Karpas-422 (cell line): ENCODE measurements around the gene PPFIA1. TPM values are rescaled to one million over a fixed set of nuclear protein-coding genes. Genes with fewer than 3 reads are reported as not detected.
A peak's percentile ranks its signal among the peaks of the same experiment; 100 is the strongest.

Source experiments
- DNase-seq: peaks from one replicate; pipeline ENCODE4 v3.0.0-alpha.2; 2015
- H2AFZ ChIP-seq: fragments of 200-600 bp; sonication (generic); 2 replicates; pipeline ENCODE4 v1.6.1; 2014; ENCODE audit warnings: antibody characterized with exemption, low read length, mixed read lengths
- H3K27ac ChIP-seq: fragments of 200-600 bp; sonication (generic); 2 replicates; pipeline ENCODE4 v1.5.1; 2014; ENCODE audit warnings: mild to moderate bottlenecking, low read length, moderate library complexity
- H3K27me3 ChIP-seq: fragments of 200-600 bp; sonication (generic); 2 replicates; pipeline ENCODE4 v1.6.1; 2014; ENCODE audit warnings: low read length, mixed read lengths
- H3K36me3 ChIP-seq: fragments of 200-600 bp; sonication (generic); 2 replicates; pipeline ENCODE4 v1.6.1; 2014; ENCODE audit warnings: low read length, mixed read lengths; ENCODE audit not compliant: insufficient read depth
- H3K4me1 ChIP-seq: fragments of 200-600 bp; sonication (generic); 2 replicates; pipeline ENCODE4 v1.6.1; 2014; ENCODE audit warnings: mild to moderate bottlenecking, low read length, mixed read lengths
- H3K4me2 ChIP-seq: fragments of 200-600 bp; sonication (generic); 2 replicates; pipeline ENCODE4 v1.6.1; 2014; ENCODE audit warnings: low read length, low read depth, mild to moderate bottlenecking; ENCODE audit not compliant: poor library complexity, severe bottlenecking
- H3K4me3 ChIP-seq: fragments of 200-600 bp; sonication (generic); 2 replicates; pipeline ENCODE4 v1.5.1; 2014; ENCODE audit warnings: mild to moderate bottlenecking, antibody characterized with exemption, low read length, mixed read lengths
- H3K79me2 ChIP-seq: fragments of 200-600 bp; sonication (generic); 2 replicates; pipeline ENCODE4 v1.6.1; 2014; ENCODE audit warnings: mild to moderate bottlenecking, low read length, mixed read lengths
- H3K9ac ChIP-seq: fragments of 200-600 bp; sonication (generic); 2 replicates; pipeline ENCODE4 v1.6.0; 2014; ENCODE audit warnings: low read length
- H3K9me2 ChIP-seq: fragments of 200-600 bp; sonication (generic), shearing (Covaris generic); replicated peaks from 2 replicates; pipeline ENCODE4 v1.6.0; 2014; ENCODE audit warnings: mild to moderate bottlenecking, low read length, moderate library complexity; ENCODE audit not compliant: insufficient read depth
- H3K9me3 ChIP-seq: fragments of 300-700, 200-600 bp; sonication (generic); 2 replicates; pipeline ENCODE4 v1.6.1; 2014; ENCODE audit warnings: low read length, mixed read lengths
- H4K20me1 ChIP-seq: fragments of 200-600 bp; sonication (generic); 2 replicates; pipeline ENCODE4 v1.6.1; 2014; ENCODE audit warnings: mild to moderate bottlenecking, antibody characterized with exemption, low read length, low read depth; ENCODE audit not compliant: insufficient read depth
- total RNA-seq: library from RNA; depleted of rRNA; stranded (reverse); fragments of >200 nt; shearing (Covaris generic); gene quantifications from 2 replicates; pipeline ENCODE4 v1.2.3, GENCODE V29; 2014; ENCODE audit warnings: low replicate concordance

Gene PPFIA1
- total RNA-seq, 1 experiment from 2014 or later, result 24.6 TPM

- Histone ChIP-seq H2AFZ (no peak overlapping the region), H3K27me3 (no peaks in the 10 kb centered on the region), H3K4me2 (no peak overlapping the region), H3K36me3 (no peaks in the 10 kb centered on the region), H4K20me1 (no peaks in the 10 kb centered on the region), H3K27ac (no peak overlapping the region), H3K9me2 (no peaks in the 10 kb centered on the region), H3K4me1 (peaks cover 8% of the 10 kb centered on the region), H3K79me2 (no peaks in the 10 kb centered on the region), H3K9ac (no peak overlapping the region), H3K9me3 (no peaks in the 10 kb centered on the region), H3K4me3 (no peak overlapping the region)
- no peak for DNase-seq
Observed at GRCh38 chr11:70230840-70231710, 39.4 kb upstream of the PPFIA1 start.

GRCh38 chr11:70233034-70233433 lies 37.5 kb upstream of the PPFIA1 start:
- Histone ChIP-seq H3K36me3 (no peaks in the 10 kb centered on the region), H3K9ac (no peak overlapping the region), H3K4me2 (no peak overlapping the region), H4K20me1 (no peaks in the 10 kb centered on the region), H2AFZ (no peak overlapping the region), H3K27me3 (no peaks in the 10 kb centered on the region), H3K9me3 (no peaks in the 10 kb centered on the region), H3K79me2 (no peaks in the 10 kb centered on the region), H3K4me3 (no peak overlapping the region), H3K27ac (no peak overlapping the region), H3K9me2 (no peaks in the 10 kb centered on the region), H3K4me1 (no peaks in the 10 kb centered on the region)
- DNase-seq, result no peak

GRCh38 chr11:70233511-70233934 lies 37.0 kb upstream of the PPFIA1 start:
- Histone ChIP-seq H4K20me1 (no peaks in the 10 kb centered on the region), H3K27me3 (no peaks in the 10 kb centered on the region), H3K36me3 (no peaks in the 10 kb centered on the region), H3K4me2 (no peak overlapping the region), H3K4me1 (no peaks in the 10 kb centered on the region), H3K27ac (no peak overlapping the region), H3K9me3 (no peaks in the 10 kb centered on the region), H3K4me3 (no peak overlapping the region), H2AFZ (no peak overlapping the region), H3K9ac (no peak overlapping the region), H3K9me2 (no peaks in the 10 kb centered on the region), H3K79me2 (no peaks in the 10 kb centered on the region)
- peak; percentile 21 for DNase-seq

- Histone ChIP-seq H3K4me2 (no peak overlapping the region), H3K4me3 (no peak overlapping the region), H3K36me3 (no peaks in the 10 kb centered on the region), H3K9ac (no peak overlapping the region), H4K20me1 (no peaks in the 10 kb centered on the region), H3K9me2 (no peaks in the 10 kb centered on the region), H2AFZ (no peak overlapping the region), H3K79me2 (no peaks in the 10 kb centered on the region), H3K27ac (no peak overlapping the region), H3K9me3 (no peaks in the 10 kb centered on the region), H3K4me1 (peaks cover 3% of the 10 kb centered on the region), H3K27me3 (no peaks in the 10 kb centered on the region)
- DNase-seq, result no peak
Observed at GRCh38 chr11:70233962-70234361, 36.5 kb upstream of the PPFIA1 start.

- Histone ChIP-seq H3K4me3 (no peak overlapping the region), H3K9ac (no peak overlapping the region), H3K27ac (no peak overlapping the region), H3K9me2 (no peaks in the 10 kb centered on the region), H3K36me3 (no peaks in the 10 kb centered on the region), H3K27me3 (no peaks in the 10 kb centered on the region), H3K4me1 (peaks cover 3% of the 10 kb centered on the region), H3K79me2 (no peaks in the 10 kb centered on the region), H4K20me1 (no peaks in the 10 kb centered on the region), H3K4me2 (no peak overlapping the region), H3K9me3 (no peaks in the 10 kb centered on the region), H2AFZ (no peak overlapping the region)
- DNase-seq, result no peak
Observed at GRCh38 chr11:70240337-70240736, 30.2 kb upstream of the PPFIA1 start.

GRCh38 chr11:70241709-70242108 lies 28.8 kb upstream of the PPFIA1 start:
- H3K9me2 ChIP-seq, result no peaks in the 10 kb centered on the region
- no peak overlapping the region for H3K9ac ChIP-seq
- H2AFZ ChIP-seq, result no peak overlapping the region
- H3K36me3 ChIP-seq, result no peaks in the 10 kb centered on the region
- no peak for DNase-seq
- H3K4me1 ChIP-seq, result peaks cover 3% of the 10 kb centered on the region
- no peak overlapping the region for H3K4me2 ChIP-seq
- no peaks in the 10 kb centered on the region for H3K79me2 ChIP-seq
- H3K9me3 ChIP-seq, result no peaks in the 10 kb centered on the region
- H4K20me1 ChIP-seq, result no peaks in the 10 kb centered on the region
- no peak overlapping the region for H3K27ac ChIP-seq
- H3K4me3 ChIP-seq, result no peak overlapping the region
- H3K27me3 ChIP-seq, result no peaks in the 10 kb centered on the region

GRCh38 chr11:70242885-70243284 lies 27.6 kb upstream of the PPFIA1 start:
- H3K9ac ChIP-seq, result no peak overlapping the region
- H3K4me1 ChIP-seq, result peaks cover 3% of the 10 kb centered on the region
- H3K9me2 ChIP-seq, result no peaks in the 10 kb centered on the region
- no peak overlapping the region for H3K4me2 ChIP-seq
- no peak for DNase-seq
- H3K79me2 ChIP-seq, result no peaks in the 10 kb centered on the region
- H3K27me3 ChIP-seq, result no peaks in the 10 kb centered on the region
- H2AFZ ChIP-seq, result no peak overlapping the region
- H3K9me3 ChIP-seq, result no peaks in the 10 kb centered on the region
- H4K20me1 ChIP-seq, result no peaks in the 10 kb centered on the region
- no peak overlapping the region for H3K27ac ChIP-seq
- H3K4me3 ChIP-seq, result no peak overlapping the region
- no peaks in the 10 kb centered on the region for H3K36me3 ChIP-seq

GRCh38 chr11:70243912-70244652 lies 26.4 kb upstream of the PPFIA1 start:
- Histone ChIP-seq H3K9ac (no peak overlapping the region), H3K4me3 (no peak overlapping the region), H4K20me1 (no peaks in the 10 kb centered on the region), H2AFZ (no peak overlapping the region), H3K36me3 (no peaks in the 10 kb centered on the region), H3K27ac (no peak overlapping the region), H3K79me2 (no peaks in the 10 kb centered on the region), H3K9me2 (no peaks in the 10 kb centered on the region), H3K27me3 (no peaks in the 10 kb centered on the region), H3K9me3 (no peaks in the 10 kb centered on the region), H3K4me2 (no peak overlapping the region), H3K4me1 (no peaks in the 10 kb centered on the region)
- no peak for DNase-seq
